ENCODE data around the gene SETX.

GRCh38 chr9:132351404-132352045, 3.3 kb downstream of the SETX start:
- TF ChIP-seq POLR2A (IDR thresholded peaks at IDR 0.05; ENCODE audit: low read depth, low read length): no peak
- TF ChIP-seq POLR2AphosphoS5 (IDR thresholded peaks at IDR 0.05; ENCODE audit: low read depth, low read length): no peak

Measured in GM12891 (cell line).